ENCODE results near the gene HOOK2.

Gene HOOK2

DNA sequence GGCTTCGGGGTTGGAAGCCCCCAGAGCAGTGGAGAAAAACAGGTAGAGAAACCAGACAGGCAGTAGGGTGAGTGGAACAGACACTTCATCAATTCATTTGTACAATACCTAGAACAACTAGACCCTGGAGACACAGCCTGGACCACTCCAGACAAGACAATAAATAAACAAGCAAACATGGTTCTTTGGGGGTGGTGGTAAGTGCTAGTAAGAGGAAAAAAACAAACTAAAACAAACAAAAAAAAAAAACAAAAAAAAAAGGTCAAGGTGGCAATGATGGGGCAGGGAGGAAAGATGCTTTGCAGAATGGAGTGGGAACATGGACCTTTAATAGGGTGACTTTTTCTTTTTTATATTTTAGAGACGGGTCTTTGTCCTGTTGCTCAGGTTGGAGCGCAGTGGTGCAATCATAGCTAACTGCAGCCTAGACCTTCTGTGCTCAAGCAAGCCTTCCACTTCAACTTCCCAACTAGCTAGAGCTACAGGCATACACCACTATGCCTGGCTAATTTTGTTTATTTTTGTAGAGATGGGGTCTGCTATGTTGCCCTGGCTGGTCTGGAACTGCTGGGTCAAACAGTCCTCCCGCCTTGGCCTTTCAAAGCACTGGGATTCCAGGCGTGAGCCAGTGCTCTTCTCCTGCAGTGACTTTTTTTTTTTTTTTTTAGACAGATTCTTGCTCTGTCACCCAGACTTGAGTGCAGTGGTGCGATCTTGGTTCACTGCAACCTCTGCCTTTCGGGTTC is 19.0 kb upstream of the HOOK2 start:
- in situ Hi-C loops (cut with MboI; ENCODE audit: low sequenced_read_pairs) = no loop called here

DNA sequence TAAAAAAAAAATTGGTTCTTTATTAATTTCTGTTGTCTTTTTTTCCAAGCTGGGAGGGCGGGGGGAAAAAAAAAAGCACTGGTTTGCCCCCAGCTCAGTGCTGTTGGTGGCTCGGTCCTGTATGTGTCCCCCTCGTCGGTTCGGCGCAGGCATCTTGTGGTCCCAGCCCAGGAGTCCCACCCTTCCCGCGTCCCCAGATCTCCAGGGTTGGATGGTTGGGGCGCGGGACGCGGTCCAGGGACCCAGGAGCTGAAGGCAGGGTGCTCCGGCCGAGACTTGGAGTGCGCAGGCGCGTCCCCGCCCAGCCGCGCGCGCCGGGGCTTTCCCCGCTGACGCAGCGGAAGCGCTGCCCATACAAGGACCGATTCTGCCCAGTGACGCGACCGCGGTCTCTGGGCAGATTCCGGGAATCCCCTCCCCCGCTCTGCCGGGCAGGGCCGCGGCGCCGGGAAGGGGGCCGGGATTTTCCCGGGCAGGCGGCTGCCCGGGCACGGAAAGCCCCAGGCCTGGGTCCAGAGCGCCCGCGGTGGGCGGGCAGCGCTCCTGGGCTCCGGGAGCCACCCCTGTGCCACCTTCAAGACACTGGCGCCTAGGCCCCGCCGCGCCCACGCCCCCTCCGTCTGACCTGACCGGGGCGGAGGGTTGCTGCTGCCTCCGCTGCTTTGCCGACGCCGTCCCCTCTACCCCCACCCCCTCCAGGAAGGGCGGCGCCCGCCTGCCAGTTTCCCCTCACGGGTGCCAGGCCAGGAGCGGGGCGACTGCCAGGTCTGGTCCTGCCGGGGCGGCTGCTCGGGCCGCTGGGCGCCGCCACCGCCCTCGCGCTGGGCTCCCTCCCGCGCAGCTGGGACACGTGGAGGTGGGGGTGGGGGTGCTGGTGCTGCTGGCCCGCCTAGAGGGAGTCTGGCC is 18.2 kb upstream of the HOOK2 start:
- in situ Hi-C loops (cut with MboI; ENCODE audit: low sequenced_read_pairs) = no loop called here

DNA sequence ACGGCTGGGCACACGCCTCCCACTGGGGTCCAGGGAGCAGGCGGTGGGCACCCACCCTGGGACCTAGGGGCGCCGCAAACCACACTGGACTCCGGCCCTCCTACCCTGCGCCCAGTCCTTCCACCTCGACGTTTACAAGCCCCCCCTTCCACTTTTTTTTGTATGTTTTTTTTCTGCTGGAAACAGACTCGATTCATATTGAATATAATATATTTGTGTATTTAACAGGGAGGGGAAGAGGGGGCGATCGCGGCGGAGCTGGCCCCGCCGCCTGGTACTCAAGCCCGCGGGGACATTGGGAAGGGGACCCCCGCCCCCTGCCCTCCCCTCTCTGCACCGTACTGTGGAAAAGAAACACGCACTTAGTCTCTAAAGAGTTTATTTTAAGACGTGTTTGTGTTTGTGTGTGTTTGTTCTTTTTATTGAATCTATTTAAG is 17.5 kb upstream of the HOOK2 start:
- in situ Hi-C loops (cut with MboI; ENCODE audit: low sequenced_read_pairs) = no loop called here

DNA sequence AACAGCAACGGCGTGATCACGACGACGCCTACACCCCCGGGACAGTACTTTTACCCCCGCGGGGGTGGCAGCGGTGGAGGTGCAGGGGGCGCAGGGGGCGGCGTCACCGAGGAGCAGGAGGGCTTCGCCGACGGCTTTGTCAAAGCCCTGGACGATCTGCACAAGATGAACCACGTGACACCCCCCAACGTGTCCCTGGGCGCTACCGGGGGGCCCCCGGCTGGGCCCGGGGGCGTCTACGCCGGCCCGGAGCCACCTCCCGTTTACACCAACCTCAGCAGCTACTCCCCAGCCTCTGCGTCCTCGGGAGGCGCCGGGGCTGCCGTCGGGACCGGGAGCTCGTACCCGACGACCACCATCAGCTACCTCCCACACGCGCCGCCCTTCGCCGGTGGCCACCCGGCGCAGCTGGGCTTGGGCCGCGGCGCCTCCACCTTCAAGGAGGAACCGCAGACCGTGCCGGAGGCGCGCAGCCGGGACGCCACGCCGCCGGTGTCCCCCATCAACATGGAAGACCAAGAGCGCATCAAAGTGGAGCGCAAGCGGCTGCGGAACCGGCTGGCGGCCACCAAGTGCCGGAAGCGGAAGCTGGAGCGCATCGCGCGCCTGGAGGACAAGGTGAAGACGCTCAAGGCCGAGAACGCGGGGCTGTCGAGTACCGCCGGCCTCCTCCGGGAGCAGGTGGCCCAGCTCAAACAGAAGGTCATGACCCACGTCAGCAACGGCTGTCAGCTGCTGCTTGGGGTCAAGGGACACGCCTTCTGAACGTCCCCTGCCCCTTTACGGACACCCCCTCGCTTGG is 16.9 kb upstream of the HOOK2 start:
- in situ Hi-C loops (cut with MboI; ENCODE audit: low sequenced_read_pairs) = no loop called here

DNA sequence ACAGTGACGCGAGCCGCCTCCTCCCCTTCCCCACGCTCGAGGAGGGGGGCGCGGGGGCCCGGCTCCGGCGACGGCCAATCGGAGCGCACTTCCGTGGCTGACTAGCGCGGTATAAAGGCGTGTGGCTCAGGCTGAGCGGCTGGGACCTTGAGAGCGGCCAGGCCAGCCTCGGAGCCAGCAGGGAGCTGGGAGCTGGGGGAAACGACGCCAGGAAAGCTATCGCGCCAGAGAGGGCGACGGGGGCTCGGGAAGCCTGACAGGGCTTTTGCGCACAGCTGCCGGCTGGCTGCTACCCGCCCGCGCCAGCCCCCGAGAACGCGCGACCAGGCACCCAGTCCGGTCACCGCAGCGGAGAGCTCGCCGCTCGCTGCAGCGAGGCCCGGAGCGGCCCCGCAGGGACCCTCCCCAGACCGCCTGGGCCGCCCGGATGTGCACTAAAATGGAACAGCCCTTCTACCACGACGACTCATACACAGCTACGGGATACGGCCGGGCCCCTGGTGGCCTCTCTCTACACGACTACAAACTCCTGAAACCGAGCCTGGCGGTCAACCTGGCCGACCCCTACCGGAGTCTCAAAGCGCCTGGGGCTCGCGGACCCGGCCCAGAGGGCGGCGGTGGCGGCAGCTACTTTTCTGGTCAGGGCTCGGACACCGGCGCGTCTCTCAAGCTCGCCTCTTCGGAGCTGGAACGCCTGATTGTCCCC is 16.1 kb upstream of the HOOK2 start, which contains the start of gene JUNB:
JUNB (plus strand) TSS at position 142 of the 706 bp plus-strand sequence; CDS start at position 428, 286 bp downstream.
- in situ Hi-C loops (cut with MboI; ENCODE audit: low sequenced_read_pairs) = no loop called here

DNA sequence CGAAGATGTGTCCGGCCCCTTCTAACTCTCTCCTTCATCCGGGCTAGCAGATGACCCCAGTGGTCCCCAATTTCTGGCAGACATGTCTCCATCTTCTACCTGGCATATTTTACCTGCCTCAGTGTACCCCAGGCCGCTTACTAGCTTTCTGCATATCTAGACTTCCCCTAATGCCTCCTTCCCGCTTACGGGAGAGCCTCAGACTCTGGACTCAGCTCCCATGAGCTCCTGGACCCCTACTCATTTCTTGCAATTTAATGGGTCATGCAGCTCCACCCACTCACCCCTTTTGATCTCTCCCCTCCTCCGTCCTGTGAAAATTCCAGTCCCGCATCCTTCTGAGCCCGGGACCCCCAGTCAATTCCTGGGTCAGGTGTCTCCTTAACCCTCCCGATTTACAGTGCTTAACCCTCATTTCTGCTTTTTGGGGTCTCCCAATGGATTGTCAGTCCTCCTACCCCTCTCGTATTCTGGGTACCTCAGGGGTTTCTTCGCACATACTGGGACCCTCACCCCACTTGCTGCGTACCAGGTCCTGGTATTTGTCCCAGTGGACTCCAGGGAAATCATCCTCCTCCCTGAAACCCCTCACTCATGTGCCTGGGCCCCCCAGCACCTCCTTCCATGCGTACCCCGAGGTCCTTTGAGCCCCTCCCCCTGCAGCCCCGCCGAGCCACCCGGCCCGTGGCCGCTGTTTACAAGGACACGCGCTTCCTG is 15.4 kb upstream of the HOOK2 start:
- in situ Hi-C loops (cut with MboI; ENCODE audit: low sequenced_read_pairs) = no loop called here

DNA sequence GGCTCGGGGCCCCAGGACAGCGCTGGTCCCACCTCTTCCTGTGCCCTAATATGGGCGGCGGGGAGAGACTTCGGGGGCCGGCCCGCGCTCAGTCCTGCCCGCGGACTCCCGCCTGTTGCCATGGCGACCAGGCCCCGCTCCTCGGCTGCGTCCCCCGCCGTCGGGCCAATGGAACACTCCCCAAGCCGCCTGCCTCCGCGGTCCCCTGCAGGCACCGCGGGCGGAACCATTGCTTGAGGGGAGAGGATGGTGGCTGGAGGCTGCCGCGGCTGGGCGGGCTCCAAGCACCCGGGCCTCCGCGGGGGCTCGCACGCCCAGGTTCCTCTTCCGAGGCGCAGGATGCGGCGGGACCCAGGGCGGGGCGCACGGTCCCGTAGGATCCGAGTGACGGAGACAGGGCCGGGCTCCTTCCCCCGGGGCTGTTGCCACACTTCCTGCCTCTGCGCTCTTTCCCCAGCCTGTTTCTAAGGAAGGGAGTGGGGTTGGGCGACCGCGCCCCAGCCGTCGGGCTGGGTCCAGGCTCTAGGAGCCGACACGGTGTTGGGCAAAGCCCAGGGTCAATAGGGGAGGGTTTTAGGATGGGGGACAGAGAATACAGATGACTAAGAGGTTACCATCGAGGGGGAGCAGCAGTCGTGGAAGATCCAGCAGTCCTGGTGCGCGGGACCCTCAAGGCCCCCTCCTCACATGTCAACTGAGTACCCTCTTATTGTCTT is 14.7 kb upstream of the HOOK2 start:
- in situ Hi-C loops (cut with MboI; ENCODE audit: low sequenced_read_pairs) = no loop called here

DNA sequence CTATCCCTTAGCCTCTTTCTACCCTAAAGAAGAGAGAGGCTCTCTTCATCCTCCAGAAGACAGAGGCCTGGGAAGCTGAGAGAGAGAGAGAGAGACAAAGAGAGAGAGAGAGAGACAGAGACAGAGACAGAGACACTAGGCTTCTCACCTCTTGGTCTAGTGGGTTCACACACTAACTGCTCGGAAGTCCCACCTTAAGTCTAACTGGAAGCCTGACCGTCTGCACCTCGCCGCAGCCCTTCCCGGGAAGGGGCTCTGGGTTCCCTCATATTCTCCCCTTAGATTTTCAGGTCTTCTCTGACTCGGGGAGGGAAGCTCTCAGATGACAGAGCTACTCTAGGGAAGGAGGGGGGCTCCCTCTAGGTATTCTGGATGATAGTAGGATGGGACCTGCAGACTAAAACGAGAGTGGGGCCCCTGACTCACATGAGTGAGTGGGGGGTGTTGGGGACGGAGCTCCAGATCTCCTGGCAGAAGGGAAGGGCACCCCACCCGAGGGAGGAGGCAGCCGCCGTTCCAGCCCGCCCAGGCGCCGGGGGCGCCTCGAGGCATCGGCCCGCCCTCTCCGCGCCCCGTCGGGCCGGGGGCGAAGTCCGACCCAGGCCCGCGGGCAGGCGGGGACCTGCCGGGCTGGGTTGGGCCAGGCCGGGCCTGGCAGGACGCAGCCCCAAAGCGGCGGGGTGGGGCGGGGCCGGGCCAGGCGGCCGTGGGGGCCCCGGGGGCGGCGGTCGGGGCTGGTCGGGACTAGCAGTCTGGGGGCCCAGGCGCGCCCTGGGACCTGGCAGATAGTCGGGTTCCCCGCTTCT is 13.9 kb upstream of the HOOK2 start:
- in situ Hi-C loops (cut with MboI; ENCODE audit: low sequenced_read_pairs) = no loop called here

DNA sequence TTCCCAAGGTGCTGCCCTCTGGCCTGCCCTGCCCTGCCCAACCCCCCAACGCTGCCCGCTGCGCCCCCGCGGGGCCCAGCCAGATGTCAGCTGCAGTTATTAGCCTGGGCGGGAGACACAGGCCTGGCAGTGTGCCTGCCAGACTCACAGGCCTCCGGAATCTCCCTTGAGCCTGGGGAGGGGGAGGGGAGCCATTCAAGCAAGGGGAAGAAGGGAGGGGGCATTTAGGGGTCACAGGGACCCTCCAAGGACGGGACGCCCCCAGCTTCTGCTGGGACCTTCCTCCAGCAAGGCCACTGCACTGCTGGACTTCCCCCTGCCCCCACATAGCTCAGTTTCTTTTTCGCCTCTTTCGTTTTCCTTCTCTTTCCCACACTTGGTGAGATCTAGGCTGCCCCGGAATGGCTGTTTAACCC is 13.3 kb upstream of the HOOK2 start:
- in situ Hi-C loops (cut with MboI; ENCODE audit: low sequenced_read_pairs) = no loop called here

DNA sequence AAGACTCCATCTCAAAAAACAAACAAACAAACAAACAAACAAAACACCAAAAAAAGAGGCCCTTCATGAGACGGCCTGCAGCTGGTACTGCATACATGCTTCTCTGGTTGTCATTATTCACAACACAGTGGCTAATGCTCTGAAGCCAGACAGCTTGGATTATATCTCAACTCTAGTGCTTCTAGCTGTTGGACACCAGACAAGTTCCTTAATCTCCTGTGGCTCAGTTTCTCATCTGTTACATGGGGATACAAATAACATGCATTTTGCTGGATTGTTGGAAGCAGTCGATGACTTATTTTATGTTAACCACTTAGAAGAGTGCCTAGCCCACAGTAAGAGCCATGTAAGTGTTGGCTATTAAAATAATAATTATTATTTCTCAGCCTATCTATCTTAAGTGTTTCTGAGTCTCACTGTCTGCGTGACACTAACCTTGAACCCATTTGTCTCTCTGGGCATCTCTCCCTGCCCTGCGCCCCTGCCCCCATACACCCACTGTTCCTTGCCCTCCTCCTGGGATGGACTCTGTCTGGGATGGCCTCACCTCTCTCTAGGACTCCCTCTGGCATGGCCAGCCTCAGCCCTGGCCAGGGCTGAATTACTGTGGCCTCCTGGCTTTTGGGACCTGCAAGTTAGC is 12.8 kb upstream of the HOOK2 start:
- in situ Hi-C loops (cut with MboI; ENCODE audit: low sequenced_read_pairs) = no loop called here

DNA sequence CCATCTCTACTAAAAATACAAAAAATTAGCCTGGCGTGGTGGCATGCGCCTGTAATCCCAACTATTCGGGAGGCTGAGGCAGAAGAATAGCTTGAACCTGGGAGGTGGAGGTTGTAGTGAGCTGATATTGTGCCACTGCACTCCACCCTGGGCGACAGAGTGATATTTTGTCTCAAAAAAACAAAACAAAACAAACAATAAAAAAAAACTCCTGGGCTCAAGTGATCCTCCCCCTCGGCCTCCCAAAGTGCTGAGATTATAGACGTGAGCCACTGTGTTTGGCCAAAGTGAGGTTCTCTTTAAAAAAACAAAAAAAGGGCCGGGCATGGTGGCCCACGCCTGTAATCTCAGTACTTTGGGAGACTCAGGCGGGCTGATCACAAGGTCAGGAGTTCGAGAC is 12.1 kb upstream of the HOOK2 start:
- in situ Hi-C loops (cut with MboI; ENCODE audit: low sequenced_read_pairs) = no loop called here

DNA sequence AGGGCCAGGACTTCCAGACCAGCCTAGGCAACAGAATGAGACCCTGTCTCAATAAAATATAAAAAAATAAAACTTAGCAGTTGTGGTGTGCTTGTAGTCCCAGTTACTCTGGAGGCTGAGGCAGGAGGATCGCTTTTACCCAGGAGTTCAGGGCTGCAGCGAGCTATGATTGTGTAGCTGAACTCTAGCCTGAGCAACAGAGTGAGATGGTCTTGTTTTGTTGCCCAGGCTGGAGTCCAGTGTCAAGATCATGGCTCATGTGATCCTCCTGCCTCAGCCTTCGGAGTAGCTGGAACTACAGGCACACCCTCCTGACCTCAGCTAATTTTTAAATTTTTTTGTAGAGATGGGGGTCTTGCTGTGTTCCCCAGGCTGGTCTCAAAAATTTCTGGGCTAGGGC is 11.6 kb upstream of the HOOK2 start:
- in situ Hi-C loops (cut with MboI; ENCODE audit: low sequenced_read_pairs) = no loop called here

DNA sequence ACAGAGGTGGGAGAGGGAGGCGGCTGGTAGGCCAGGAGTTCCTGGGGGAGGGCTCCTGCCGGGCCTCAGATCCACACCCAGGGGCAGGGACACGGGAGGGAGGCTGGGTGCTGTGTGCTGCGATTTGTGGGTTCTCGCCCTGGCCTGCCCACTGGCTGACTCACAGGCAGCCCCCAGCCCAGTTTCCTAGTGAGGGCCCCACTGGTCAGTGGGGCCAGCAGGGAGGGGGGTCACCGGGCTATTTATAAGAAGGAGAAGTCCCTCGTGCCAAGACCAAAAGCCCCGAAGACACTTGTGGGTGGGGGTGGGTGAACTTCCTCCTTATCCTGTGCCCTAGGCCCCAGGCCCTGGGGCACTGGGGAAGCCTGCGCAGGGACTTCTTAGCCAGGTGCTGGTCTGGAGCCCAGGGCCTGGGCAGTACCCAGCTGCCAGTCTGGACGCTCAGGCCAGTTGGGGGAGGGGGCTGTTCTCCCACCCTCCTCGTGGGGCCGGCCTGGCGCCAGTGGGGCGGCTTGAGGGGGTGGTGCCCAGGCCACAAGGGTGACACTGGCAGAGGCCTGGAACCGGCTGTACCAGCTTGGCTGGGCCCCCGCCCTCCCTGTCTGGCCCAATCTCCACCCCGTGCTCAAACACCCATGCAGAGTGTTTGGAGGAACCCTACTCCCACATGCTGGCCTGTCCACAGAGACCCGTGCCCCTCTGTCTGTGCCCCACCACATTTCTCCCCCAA is 11.0 kb upstream of the HOOK2 start:
- in situ Hi-C loops (cut with MboI; ENCODE audit: low sequenced_read_pairs) = no loop called here

DNA sequence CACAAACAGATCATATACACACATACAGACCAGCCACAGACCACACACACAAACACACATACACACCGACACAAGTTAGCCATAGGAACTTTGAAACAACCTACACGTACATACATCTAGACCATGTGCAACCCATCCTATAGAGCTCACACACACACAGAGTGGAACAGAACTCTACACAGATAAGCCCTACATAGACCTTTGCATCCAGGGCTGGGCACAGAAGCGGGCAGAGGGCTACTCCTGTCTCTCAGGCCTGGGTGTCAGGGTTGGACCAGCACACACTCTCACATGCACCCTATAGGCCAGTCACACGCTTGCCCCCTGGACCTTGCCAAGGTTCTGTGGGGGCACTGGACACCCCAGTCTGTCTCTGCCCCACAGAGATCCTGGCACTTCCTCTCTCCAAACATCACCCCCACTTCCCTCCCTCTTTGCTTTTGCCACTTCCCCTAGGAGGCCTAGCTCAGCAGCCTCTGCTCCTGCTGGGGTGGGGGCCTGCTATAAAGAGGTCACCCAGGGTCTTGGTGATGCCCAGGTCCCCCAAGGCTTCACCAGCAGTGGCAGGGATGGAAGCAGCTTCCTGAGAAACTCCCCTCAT is 10.2 kb upstream of the HOOK2 start:
- in situ Hi-C loops (cut with MboI; ENCODE audit: low sequenced_read_pairs) = no loop called here

DNA sequence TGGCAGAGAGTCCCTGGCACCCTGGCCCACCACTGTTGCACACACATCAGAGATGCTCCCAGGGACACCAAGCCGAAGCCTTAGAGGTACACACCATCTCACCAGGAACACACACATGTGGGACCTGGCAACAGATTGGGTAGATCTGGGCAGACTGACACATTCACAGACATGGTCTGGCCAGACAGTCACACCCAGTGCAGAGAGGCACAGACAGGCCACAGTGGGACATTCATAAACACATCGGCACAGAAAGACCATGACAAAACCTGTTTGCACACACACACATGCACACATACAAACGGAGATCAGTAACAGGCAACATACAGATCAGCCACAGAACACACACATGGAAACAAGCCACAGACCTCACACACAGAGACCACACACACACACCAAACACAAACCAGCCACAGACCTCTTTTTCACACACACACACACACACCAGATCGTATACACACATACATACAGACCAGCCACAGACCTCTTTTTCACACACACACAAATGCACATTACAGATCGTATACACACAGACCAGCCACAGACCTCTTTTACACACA is 9.6 kb upstream of the HOOK2 start:
- in situ Hi-C loops (cut with MboI; ENCODE audit: low sequenced_read_pairs) = no loop called here

DNA sequence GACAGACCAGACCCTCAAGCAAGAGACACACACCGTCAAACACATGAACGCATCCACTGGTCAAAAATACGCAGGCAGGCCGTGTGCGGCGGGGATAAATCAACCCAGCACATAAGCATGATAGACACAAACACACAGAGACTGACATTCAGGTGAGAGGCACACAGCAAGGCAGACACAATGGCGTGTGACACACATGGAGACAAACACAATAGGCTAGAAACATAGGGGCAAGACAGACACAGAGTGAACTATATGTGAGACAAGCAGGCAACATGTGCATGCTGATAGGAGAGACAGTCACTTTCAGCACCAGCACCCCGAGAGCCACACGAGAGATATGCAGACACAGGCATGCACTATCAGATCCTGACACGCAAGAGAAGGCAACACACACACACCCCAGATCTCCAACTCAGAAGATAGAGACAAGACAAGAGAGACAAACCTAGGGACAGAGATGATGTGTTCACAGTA is 9.1 kb upstream of the HOOK2 start:
- in situ Hi-C loops (cut with MboI; ENCODE audit: low sequenced_read_pairs) = no loop called here

Measured in HL-60/S4 (cell line).